NCI-H748 (cell line): ENCODE measurements around the gene E2F1.

Experiments used
- DNase-seq: peaks from one replicate; lab custom pipeline; 2025; ENCODE audit not compliant: unreplicated experiment; lab: John Stamatoyannopoulos, UW

The E2F1 gene, protein sequence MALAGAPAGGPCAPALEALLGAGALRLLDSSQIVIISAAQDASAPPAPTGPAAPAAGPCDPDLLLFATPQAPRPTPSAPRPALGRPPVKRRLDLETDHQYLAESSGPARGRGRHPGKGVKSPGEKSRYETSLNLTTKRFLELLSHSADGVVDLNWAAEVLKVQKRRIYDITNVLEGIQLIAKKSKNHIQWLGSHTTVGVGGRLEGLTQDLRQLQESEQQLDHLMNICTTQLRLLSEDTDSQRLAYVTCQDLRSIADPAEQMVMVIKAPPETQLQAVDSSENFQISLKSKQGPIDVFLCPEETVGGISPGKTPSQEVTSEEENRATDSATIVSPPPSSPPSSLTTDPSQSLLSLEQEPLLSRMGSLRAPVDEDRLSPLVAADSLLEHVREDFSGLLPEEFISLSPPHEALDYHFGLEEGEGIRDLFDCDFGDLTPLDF

GRCh38 chr20:33686100-33686983 is at the start of gene E2F1:
Gene E2F1 (minus strand): TSS chr20:33686385. CDS start chr20:33686264, 121 bp downstream.
- peak; percentile 97 for DNase-seq

GRCh38 chr20:33733654-33734576 is 47.7 kb upstream of the E2F1 start:
- no peak for DNase-seq

DNA sequence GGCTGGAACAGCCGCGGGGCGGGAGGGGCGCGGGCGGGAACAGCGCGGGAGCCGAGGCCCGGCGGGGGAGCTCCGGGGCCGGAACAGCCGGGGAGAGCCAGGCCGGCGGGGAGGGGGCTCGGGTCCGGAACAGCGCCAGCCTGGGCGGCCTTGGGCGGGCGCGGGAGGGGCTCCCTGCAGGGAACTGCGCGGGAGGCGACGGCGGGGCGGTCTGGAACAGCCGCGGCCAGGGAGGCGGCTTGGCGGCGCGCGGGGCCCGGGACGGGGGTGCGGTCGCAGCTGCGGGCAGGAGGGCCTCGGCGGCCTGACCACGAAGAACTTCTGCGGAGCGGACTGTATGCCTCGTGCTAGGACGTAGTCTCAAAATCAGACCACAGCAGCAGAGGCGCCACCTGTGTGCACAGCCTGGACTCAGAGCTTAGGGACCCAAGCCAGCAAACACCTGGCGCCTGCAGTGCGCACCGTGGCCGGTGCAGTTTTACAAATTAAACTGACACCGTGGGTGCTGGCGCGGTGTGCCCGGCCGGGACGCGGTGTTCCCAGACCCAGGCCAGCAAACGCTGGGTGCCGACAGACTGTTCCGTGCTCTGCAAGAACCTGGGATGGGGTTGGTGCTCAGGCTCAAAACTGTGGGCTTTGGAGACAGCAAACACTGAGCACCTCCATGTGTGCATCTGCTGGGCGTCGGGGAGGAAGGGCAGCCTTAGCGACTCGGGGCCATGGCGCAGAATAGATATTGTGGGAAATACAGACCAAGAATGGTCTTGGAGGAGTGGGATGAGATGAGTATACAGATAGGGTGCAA is 46.2 kb upstream of the E2F1 start:
- no peak for DNase-seq

GRCh38 chr20:33731693-33732165 is 45.5 kb upstream of the E2F1 start, which contains the start of gene ZNF341:
Gene ZNF341 (plus strand): TSS chr20:33731996. CDS start chr20:33732022, 26 bp downstream.
- DNase-seq = peak; percentile 93

- no peak for DNase-seq
These were observed 44.9 kb upstream of the E2F1 start for GRCh38 chr20:33730946-33731692.

GRCh38 chr20:33729101-33729500 is 42.9 kb upstream of the E2F1 start:
- no peak for DNase-seq

GRCh38 chr20:33728463-33728862 is 42.3 kb upstream of the E2F1 start:
- no peak for DNase-seq

- no peak for DNase-seq
These were observed 41.6 kb upstream of the E2F1 start for GRCh38 chr20:33727806-33728205.

GRCh38 chr20:33727115-33727479 is 40.9 kb upstream of the E2F1 start:
- no peak for DNase-seq

- no peak for DNase-seq
These were observed 39.6 kb upstream of the E2F1 start for GRCh38 chr20:33725607-33726264.

DNA sequence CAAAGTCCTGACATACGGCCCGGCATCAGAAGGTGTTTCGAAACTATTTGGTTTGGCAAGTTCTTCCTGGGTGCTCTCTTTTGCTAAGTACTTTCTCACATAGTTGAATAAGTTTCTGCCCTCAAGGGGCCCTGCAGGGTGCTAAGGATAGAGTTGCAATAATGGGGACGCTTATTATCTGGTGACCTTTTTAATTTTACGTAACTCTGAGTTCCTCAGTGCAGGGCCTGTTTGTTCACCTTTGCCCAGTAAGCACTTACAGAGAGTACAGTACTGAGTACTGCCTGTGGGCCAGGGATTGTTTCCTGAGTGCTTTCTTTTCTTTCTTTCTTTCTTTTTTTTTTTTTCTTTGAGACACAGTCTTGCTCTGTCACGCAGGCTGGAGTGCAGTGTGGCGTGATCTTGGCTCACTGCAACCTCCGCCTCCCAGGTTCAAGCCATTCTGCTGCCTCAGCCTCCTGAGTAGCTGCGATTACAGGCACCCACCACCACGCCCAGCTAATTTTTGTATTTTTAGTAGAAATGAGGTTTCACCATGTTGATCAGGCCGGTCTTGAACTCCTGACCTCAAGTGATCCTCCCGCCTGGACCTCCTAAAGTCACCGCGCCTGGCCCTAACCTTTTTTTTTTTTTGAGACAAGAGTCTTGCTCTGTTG is 38.4 kb upstream of the E2F1 start:
- no peak for DNase-seq

DNA sequence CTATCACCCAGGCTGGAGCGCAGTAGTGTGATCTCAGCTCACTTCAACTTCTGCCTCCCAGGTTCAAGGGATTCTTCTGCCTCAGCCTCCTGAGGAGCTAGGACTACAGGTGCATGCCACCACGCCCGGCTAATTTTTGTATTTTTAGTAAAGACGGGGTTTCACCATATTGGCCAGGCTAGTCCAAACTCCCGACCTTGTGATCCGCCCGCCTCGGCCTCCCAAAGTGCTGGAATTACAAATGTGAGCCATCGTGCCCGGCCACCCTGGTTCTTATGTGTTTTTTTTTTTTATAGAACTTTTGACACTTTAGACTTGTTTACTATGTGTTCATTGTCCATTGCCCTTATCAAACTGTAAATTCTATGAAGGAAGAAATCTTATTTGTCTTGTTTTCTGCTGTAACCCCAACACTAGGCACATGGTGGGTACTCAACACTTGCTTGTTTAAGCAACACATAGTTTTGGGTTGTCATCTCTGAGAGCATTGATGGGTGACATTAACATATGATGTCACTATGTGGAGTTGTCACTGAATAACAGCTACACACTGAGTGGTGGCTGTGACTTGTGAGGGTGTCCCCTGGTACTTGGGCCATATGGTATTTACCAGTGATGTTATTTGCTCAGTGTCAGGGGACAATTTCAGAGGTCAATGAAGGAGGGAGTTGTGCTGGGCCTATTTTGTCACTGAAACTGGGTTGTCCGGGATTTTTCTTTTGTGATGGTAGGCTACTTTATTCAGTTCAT is 35.4 kb upstream of the E2F1 start:
- DNase-seq = no peak

DNA sequence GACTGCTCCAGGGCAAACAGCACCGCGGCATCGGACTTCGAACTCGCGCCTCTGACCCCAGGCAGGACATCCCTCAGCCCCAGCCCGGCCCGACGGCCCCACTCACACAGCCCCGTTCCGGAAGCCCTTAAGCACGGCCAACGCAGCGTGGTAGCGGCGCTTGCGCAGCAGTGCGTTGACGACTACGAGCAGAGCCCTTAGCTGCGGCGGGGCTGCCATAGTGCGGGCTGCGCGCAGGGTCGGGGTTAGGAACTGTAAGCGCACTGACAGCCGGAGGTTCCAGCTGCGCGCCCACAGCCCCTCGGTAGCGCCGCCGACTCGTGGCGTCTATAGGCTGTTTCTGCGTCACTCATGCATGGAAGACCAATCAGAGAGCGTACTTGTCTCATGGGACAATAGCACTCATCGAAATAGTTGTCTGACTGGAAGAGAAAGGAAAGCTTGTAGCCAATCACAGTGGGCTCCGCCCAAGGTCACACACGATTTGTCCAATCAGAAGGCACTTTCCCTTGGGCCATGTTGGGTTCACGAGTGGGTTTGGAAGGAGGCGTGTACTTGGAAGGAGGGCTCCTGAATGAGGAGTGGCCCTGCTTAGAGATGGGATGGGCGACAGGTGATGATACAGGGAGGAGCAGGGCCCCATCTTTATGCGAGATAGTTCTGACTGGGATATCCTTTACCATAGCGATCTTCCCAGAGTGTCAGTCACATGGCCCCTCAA is 34.0 kb upstream of the E2F1 start, which contains the start of gene PXMP4:
Gene PXMP4 (minus strand): TSS at position 322 of the 721 bp plus-strand sequence. CDS start 103 bp downstream, at position 219.
- DNase-seq = peak; percentile 99

DNA sequence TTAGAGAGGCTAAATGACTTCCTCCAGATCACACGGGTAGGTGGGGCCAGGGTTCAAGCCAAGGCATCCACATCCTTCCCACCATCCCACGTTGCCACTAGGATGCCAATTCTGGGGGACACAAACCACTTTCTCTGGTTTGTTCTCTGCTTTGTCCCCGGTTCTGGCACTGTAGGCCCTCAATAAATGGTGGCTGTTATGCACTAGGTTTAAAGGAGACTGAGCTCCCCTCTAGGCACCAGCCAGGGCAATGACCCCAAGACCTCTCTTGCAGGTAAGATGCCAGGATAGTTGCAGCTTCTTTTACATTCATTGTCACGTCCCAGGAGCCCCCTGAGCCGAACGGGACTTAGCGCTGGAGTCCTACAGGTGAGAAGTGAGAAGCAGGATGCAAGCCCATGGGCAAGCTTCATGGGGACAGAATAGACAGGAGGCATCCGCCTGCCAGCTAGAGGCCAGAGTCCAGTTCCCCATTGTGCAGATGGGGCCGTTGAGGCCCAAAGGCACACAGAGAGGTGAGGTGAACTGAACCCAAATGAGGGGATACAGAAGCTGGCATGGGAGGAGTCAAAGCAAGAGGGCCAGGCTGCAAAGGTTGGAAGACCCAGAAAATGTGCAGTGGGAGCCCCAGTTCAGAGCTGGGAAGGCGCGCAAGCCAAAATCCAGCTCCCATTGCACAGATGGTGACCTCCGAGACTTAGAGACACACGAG is 33.2 kb upstream of the E2F1 start:
- peak; percentile 39 for DNase-seq

DNA sequence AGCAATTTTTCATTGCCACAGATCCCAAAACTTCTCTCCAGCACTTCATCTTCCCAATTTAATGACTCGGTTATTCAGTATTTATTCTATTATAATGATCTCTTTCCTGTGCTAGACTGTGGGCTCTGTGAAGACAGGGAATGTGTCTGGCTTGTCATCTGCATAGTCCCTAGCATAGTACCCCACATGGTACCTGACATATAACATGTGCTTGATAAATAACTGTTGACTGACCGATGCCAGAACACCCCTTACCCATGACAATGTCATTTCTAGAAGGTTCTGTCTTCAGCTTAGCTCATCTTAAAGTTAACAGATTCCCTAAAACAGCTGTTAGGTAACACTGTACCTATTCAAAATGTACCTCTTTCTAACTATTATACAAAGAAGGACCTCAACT is 30.3 kb upstream of the E2F1 start:
- DNase-seq = no peak

DNA sequence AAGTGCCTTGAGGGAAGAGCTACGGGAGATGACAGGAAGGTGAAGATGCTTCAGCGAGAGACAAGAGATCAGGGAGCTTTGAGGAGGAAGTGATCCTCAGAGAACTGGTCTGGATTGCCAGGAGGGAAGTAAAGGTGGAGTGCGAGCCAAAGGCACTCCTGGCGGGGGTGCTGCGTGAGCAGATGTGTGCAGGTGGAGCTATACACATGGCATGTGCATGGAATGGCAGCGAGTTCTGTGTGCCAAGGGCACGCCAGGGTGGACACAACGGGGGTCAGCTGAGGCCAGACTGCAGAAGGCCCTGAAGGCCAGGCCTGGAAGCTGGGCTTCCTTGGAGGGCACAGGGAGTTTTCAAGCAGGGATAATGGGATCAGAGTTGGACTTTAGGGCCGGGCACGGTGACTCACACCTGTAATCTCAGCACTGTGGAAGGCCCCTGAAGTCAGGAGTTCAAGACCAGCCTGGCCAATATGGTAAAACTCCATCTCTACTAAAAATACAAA is 27.7 kb upstream of the E2F1 start:
- DNase-seq = no peak
